Neuronal stem cell (in vitro differentiated cells): ENCODE measurements around the gene SLCO1C1.

ENCODE experiments used
- DNase-seq: peaks from one replicate; pipeline ENCODE4 v3.0.0-alpha.2; 2013; ENCODE audit warnings: low spot score
- H2AFZ ChIP-seq: one replicate; pipeline ENCODE4 v1.6.1; 2013; ENCODE audit warnings: mild to moderate bottlenecking, low read length, inconsistent platforms
- H2AK5ac ChIP-seq: 2 replicates; pipeline ENCODE4 v1.6.1; 2013; ENCODE audit warnings: low read depth, mild to moderate bottlenecking, inconsistent platforms, low read length, moderate library complexity, mixed read lengths
- H2BK120ac ChIP-seq: 2 replicates; pipeline ENCODE4 v1.6.1; 2013; ENCODE audit warnings: low read depth, mild to moderate bottlenecking, inconsistent platforms, low read length, moderate library complexity, mixed read lengths
- H2BK12ac ChIP-seq: one replicate; pipeline ENCODE4 v1.6.1; 2013; ENCODE audit warnings: low read length, inconsistent platforms
- H2BK15ac ChIP-seq: 2 replicates; pipeline ENCODE4 v1.6.1; 2013; ENCODE audit warnings: mild to moderate bottlenecking, low read length, inconsistent platforms, mixed read lengths
- H2BK5ac ChIP-seq: one replicate; pipeline ENCODE4 v1.6.1; 2013; ENCODE audit warnings: inconsistent platforms, mild to moderate bottlenecking, low read length, moderate library complexity
- H3K14ac ChIP-seq: one replicate; pipeline ENCODE4 v1.6.1; 2013; ENCODE audit warnings: low read length, inconsistent platforms
- H3K18ac ChIP-seq: 2 replicates; pipeline ENCODE4 v1.6.1; 2013; ENCODE audit warnings: low read length, inconsistent platforms
- H3K23ac ChIP-seq: 2 replicates; pipeline ENCODE4 v1.6.1; 2013; ENCODE audit warnings: low read depth, mild to moderate bottlenecking, mixed read lengths, low read length, inconsistent platforms; ENCODE audit not compliant: poor library complexity
- H3K27ac ChIP-seq: replicated peaks from 3 replicates; pipeline ENCODE4 v1.5.1; 2013; ENCODE audit warnings: low read length, inconsistent platforms
- H3K27me3 ChIP-seq, 3 experiments: 2 replicates each; pipeline ENCODE4 v1.6.1; 2013; ENCODE audit warnings: low read length in 3 of 3, mild to moderate bottlenecking in 2 of 3, inconsistent platforms in 1 of 3, low read depth in 1 of 3, mixed read lengths in 1 of 3, moderate library complexity in 1 of 3; ENCODE audit not compliant: control insufficient read depth in 3 of 3, insufficient read depth in 3 of 3
- H3K36me3 ChIP-seq, 2 donors: replicated peaks in 1 of 2; 2 replicates each; pipeline ENCODE4 v1.6.1; 2013; ENCODE audit warnings: low read length in 2 of 2; ENCODE audit not compliant: control insufficient read depth in 2 of 2, insufficient read depth in 2 of 2
- H3K4ac ChIP-seq: 2 replicates; pipeline ENCODE4 v1.6.1; 2013; ENCODE audit warnings: inconsistent platforms, mild to moderate bottlenecking, low read length, moderate library complexity
- H3K4me1 ChIP-seq, 2 donors: 1 replicate in 1 of 2; 2 replicates in 1 of 2; pipeline ENCODE4 v1.6.1; 2013; ENCODE audit warnings: low read length in 2 of 2, low read depth in 1 of 2; ENCODE audit not compliant: control insufficient read depth in 2 of 2, insufficient read depth in 1 of 2
- H3K4me2 ChIP-seq: one replicate; pipeline ENCODE4 v1.6.1; 2013; ENCODE audit warnings: mild to moderate bottlenecking, low read length, inconsistent platforms; ENCODE audit not compliant: insufficient read depth, poor library complexity, severe bottlenecking
- H3K4me3 ChIP-seq, 2 donors: 2 replicates each; pipeline ENCODE4 v1.5.1; 2013; ENCODE audit warnings: low read length in 2 of 2, mild to moderate bottlenecking in 2 of 2, inconsistent platforms in 1 of 2, moderate library complexity in 1 of 2
- H3K79me1 ChIP-seq: one replicate; pipeline ENCODE4 v1.6.1; 2013; ENCODE audit warnings: low read depth, mild to moderate bottlenecking, inconsistent platforms, low read length, moderate library complexity
- H3K9ac ChIP-seq: one replicate; pipeline ENCODE4 v1.6.1; 2013; ENCODE audit warnings: mild to moderate bottlenecking, low read depth, low read length, inconsistent platforms; ENCODE audit not compliant: poor library complexity
- H3K9me3 ChIP-seq, 2 donors: replicated peaks in 1 of 2; 2 replicates each; pipeline versions ENCODE3 to v1.6.1; 2013; ENCODE audit warnings: low read length in 2 of 2, mild to moderate bottlenecking in 2 of 2, inconsistent platforms in 1 of 2, low read depth in 1 of 2, mixed read lengths in 1 of 2, moderate library complexity in 1 of 2; ENCODE audit not compliant: control insufficient read depth in 2 of 2, insufficient read depth in 1 of 2
- H4K8ac ChIP-seq: one replicate; pipeline ENCODE4 v1.6.1; 2013; ENCODE audit warnings: low read depth, mild to moderate bottlenecking, inconsistent platforms, low read length, moderate library complexity
- H4K91ac ChIP-seq: one replicate; pipeline ENCODE4 v1.6.1; 2013; ENCODE audit warnings: low read length, low read depth, mild to moderate bottlenecking, inconsistent platforms; ENCODE audit not compliant: poor library complexity
- WGBS, 2 donors: extraction: QIAGEN DNeasy Blood & Tissue Kit; methylation state at CpG; one replicate each; pipeline ENCODE4 v1.1.7; 2013; ENCODE audit warnings: missing lambda C conversion rate in 2 of 2, mixed read lengths in 1 of 2; ENCODE audit not compliant: insufficient read length in 2 of 2, insufficient replicate concordance in 1 of 2; ENCODE audit errors: extremely low coverage in 2 of 2; 5-methylcytosine and 5-hydroxymethylcytosine counted together

The SLCO1C1 gene

DNA sequence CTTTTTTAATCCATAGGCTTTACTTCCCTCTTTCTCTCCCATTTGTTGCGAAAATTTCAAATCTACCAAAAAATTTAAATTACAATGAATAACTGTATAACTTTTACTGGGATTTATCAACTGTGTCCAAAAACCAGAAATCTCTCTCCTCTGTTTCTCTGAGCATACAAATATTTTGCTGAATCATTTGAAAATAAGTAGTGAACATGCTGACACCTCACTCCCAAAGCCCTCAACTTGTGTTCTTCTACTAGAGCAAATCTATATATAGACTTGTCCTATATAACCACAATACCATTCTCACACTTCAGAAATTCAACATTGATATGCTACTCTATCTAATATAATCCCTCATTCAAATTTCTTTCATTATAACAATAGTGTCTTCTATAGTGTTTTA lies 53.1 kb downstream of the SLCO1C1 start:
- Histone ChIP-seq H3K27me3 (no peaks in the 10 kb centered on the region), H3K4me3 (no peak overlapping the region), H4K91ac (no peak overlapping the region), H3K9me3 (no peaks in the 10 kb centered on the region), H2BK120ac (no peak overlapping the region), H2BK15ac (no peak overlapping the region), H3K27ac (no peak overlapping the region), H3K36me3 (no peaks in the 10 kb centered on the region), H2AFZ (no peak overlapping the region), H2BK12ac (no peak overlapping the region), H3K79me1 (no peaks in the 10 kb centered on the region), H3K18ac (no peak overlapping the region), H3K4me1 (no peaks in the 10 kb centered on the region), H3K4me2 (no peak overlapping the region), H4K8ac (no peak overlapping the region), H3K23ac (no peak overlapping the region), H3K14ac (no peak overlapping the region), H3K4ac (no peak overlapping the region), H2AK5ac (no peak overlapping the region), H2BK5ac (no peak overlapping the region), H3K9ac (no peak overlapping the region)
- DNase-seq, result no peak
- WGBS, 2 donors, result 100% methylated on average over 1 of the region's 1 CpG; no CpG with 5 or more reads in 1 of the 2 donors

DNA sequence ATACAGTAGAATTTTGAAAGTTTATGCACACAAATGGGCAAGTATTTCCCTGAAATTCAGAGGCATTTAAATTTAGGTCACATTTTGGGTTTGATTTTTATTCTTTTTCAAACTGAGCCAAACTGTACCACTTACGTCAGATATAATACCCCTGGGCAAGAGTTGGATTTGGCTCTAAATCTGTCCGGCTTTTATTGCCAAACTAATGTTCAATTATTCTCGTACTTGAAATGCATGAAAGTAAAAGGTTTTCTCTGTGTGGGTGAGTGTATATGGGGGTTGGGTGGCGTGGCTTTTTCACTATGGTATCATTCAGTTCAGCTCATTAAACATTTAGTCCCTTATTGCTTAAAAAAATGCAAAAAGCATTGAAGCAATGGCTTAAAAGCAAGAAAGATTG lies 55.9 kb downstream of the SLCO1C1 start:
- no peak overlapping the region for H3K4me2 ChIP-seq
- H3K79me1 ChIP-seq, result no peaks in the 10 kb centered on the region
- H3K4ac ChIP-seq, result no peak overlapping the region
- no peaks in the 10 kb centered on the region for H3K36me3 ChIP-seq
- no peak overlapping the region for H3K9ac ChIP-seq
- WGBS, 2 donors, result no CpG with 5 or more reads among the region's 4 CpGs
- no peak overlapping the region for H3K18ac ChIP-seq
- no peak overlapping the region for H2BK15ac ChIP-seq
- H3K14ac ChIP-seq, result no peak overlapping the region
- no peak overlapping the region for H2BK120ac ChIP-seq
- H3K4me1 ChIP-seq, result no peaks in the 10 kb centered on the region
- no peak overlapping the region for H4K8ac ChIP-seq
- no peak overlapping the region for H2BK12ac ChIP-seq
- H3K4me3 ChIP-seq, result no peak overlapping the region
- no peak overlapping the region for H2AFZ ChIP-seq
- H3K27ac ChIP-seq, result no peak overlapping the region
- no peaks in the 10 kb centered on the region for H3K27me3 ChIP-seq
- no peak overlapping the region for H4K91ac ChIP-seq
- H2BK5ac ChIP-seq, result no peak overlapping the region
- no peak for DNase-seq
- H2AK5ac ChIP-seq, result no peak overlapping the region
- no peaks in the 10 kb centered on the region for H3K9me3 ChIP-seq
- no peak overlapping the region for H3K23ac ChIP-seq

DNA sequence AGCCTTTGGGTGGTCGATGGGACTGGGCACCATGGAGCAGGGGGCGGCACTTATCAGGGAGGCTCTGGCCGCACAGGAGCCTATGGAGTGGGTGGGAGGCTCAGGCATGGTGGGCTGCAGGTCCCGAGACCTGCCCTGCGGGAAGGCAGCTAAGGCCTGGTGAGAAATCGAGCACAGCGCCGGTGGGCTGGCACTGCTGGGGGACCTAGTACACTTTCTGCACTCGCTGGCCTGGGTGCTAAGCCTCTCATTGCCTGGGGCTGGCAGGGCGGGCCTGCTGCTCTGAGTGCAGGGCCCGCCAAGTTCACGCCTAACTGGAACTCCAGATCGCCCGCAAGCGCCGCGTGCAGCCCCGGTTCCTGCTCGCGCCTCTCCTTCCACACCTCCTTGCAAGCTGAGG lies 82.3 kb downstream of the SLCO1C1 start:
- DNase-seq, result no peak
- Histone ChIP-seq H3K27ac (no peak overlapping the region), H2AFZ (no peak overlapping the region), H3K4me2 (no peak overlapping the region), H2BK5ac (no peak overlapping the region), H4K8ac (peak overlapping the region; percentile 3), H2BK12ac (no peak overlapping the region), H2BK15ac (no peak overlapping the region), H3K9me3 (no peaks in the 10 kb centered on the region), H3K18ac (no peak overlapping the region), H3K27me3 (no peaks in the 10 kb centered on the region), H3K79me1 (no peaks in the 10 kb centered on the region), H3K4me3 (no peak overlapping the region), H2AK5ac (no peak overlapping the region), H3K14ac (no peak overlapping the region), H3K4ac (no peak overlapping the region), H2BK120ac (no peak overlapping the region), H3K4me1 (no peaks in the 10 kb centered on the region), H3K9ac (peak overlapping the region; percentile 21), H4K91ac (no peak overlapping the region), H3K36me3 (no peaks in the 10 kb centered on the region), H3K23ac (no peak overlapping the region)
- WGBS, 2 donors, result no CpG with 5 or more reads among the region's 20 CpGs

DNA sequence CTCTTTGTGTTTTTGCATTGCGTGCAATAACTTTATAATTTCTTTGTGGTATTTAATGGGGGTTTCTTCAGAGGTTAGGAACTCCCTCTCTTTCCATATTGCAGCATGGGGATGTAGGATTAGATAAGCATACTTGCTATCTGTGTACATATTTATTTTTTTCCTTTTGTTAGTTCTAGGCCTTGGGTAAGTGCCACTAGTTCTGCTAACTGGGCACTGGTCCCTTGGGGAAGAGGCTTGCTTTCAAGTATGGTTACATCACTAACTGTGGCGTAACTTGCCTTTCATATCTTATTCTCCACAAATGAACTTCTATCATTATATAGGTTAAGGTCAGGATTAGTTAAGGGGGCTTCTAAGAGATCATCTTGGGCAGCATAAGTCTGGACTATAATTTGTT lies 83.8 kb downstream of the SLCO1C1 start:
- H3K9ac ChIP-seq, result no peak overlapping the region

More for the DNA sequence above, 83.8 kb downstream of the SLCO1C1 start:
- Histone ChIP-seq H3K4me1 (no peaks in the 10 kb centered on the region), H2BK5ac (no peak overlapping the region), H3K4me3 (no peak overlapping the region), H2BK15ac (no peak overlapping the region), H2BK12ac (no peak overlapping the region), H4K91ac (no peak overlapping the region), H3K79me1 (no peaks in the 10 kb centered on the region), H2AK5ac (no peak overlapping the region), H3K4me2 (no peak overlapping the region), H4K8ac (no peak overlapping the region), H3K18ac (no peak overlapping the region), H2AFZ (no peak overlapping the region), H3K36me3 (no peaks in the 10 kb centered on the region), H3K4ac (no peak overlapping the region), H3K23ac (no peak overlapping the region), H3K9me3 (no peaks in the 10 kb centered on the region), H3K27me3 (no peaks in the 10 kb centered on the region), H2BK120ac (no peak overlapping the region), H3K27ac (no peak overlapping the region), H3K14ac (no peak overlapping the region)
- no CpG with 5 or more reads among the region's 2 CpGs for WGBS, 2 donors
- DNase-seq, result no peak
